CD1c-positive myeloid dendritic cell (primary cell): ENCODE measurements around the gene PIGQ.
A peak's percentile ranks its signal among the peaks of the same experiment; 100 is the strongest.

Source experiments
- DNase-seq: peaks from one replicate; pipeline ENCODE4 v3.0.0-alpha.2; 2016; ENCODE audit errors: extremely low spot score

PIGQ gene

GRCh38 chr16:555528-556473 is 14.0 kb upstream of the PIGQ start:
- DNase-seq: no peak

GRCh38 chr16:556474-557173 is 13.1 kb upstream of the PIGQ start:
- no peak for DNase-seq

- no peak for DNase-seq
Observed at GRCh38 chr16:557463-558297, 12.1 kb upstream of the PIGQ start.

DNA sequence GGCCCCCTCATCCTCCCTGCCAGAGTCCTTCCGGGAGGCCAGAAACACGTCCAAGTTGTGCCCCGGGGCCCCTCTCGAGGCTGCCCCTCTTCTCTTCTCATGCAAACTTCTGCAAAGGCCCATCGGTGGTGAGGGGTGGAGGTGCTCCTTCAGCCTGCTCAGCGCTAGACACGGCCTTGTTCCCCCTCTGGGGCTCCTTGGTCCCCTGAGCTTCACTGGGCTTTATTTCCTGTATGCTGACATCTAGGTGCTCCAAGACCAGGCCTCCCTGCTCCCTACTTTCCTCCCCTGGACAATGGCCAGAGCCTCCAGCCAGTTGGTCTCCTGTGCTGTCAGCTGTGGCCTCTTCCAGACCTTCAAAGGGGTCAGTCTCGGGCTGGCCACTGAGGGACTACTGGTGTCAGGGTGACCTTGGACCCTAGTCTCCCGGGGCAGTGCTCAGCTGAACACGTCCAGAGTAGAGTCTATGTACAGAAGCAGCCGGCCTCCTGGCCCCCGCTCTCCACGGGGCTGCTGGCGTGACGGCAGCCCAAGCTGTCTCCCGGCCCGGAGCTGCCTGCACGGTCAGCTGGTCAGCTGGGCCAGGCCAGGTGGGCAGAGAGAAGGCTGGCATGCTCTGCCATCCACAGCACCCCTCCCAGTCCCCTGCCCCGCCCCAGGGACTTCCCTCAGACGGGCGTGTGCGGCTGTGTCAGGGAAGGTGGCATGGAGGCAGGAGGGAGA is 11.3 kb upstream of the PIGQ start:
- no peak for DNase-seq

DNA sequence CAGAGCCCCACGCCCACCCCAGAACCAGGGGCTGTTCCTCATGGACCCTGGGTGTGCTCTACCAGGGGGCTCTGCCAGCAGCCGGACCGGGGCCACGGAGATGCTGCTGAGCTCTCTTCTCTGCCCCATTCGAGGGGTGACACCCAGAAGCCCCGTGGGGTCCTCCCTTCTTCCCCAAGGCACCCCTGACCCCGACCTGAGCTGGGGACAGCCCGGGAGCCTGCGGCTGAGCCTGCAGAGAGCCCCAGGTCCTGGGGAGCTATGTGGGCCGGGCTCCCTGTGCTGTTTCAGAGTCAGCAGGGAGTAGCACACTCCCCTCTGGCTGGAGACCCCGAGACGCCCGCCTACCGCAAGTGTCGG is 10.8 kb upstream of the PIGQ start:
- no peak for DNase-seq

DNA sequence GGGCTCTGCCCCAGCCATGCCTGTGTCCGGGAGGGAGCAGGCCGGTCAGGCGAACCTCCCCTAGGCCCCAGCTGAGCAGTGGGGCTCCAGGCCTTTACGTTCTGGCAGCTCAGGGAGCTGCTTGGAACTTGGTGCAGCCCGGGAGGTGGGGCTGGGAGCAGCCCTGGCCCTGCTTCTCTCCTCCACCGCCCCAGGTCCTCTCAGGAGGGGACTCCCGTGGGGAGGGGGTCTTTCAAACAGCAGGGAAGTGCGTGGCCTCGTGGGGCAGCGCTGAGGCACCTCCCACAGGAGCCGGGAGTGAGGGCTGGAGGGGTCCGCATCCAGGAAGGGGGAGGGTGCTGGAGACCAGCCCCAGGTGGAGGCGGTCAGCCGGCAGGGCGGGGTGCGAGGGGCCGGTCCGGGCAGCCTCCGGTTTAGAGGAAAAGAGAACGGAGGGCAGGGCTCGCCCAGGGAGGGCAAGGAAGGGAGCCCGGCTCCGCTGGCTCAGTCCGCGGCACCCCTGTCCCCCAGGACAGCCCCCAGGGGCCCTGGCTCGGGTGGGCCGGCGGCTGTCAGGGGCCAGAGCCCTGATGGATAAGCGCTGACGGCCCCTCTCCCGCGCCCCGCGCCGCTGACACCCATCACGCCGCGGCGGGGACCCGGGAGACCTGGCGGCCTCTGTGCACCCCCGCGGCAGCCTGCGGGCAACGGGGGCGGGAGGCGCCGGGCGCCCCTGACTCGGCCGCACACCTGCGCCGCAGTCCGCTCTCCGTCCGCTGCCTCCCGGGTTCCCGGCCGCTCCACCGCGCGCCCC is 10.2 kb upstream of the PIGQ start:
- no peak for DNase-seq

DNA sequence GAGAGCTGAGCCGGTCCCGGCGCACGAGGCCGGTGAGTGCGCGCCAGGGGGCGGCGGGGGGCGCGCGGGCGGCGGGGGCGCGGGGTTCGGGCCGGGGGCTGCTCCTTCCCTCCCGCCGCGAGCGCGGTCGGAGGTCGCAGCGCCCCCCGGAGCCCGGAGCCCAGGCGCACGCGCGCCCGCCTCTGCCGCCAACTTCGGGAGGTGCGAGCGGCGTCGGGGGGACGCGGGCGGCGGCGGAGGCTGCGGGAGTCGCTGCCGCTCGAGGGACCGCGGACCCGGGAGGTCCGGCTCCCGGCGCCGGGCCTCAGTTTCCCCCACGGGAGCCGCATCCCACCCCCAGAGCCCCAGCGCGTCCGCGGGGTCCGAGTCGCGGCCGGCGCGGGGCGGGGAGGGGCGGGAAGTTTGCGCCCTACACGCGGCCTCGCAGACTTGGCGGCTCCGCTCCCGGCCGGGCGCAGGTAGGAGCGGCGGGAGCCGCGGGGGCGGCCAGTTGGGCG is 9.5 kb upstream of the PIGQ start, which contains the start of gene PRR35:
Gene PRR35 (plus strand): TSS at position 191 of the 497 bp plus-strand sequence. CDS start 2,901 bp downstream, outside the sequence.
- DNase-seq: no peak

GRCh38 chr16:560701-561412 is 8.9 kb upstream of the PIGQ start:
- no peak for DNase-seq

DNA sequence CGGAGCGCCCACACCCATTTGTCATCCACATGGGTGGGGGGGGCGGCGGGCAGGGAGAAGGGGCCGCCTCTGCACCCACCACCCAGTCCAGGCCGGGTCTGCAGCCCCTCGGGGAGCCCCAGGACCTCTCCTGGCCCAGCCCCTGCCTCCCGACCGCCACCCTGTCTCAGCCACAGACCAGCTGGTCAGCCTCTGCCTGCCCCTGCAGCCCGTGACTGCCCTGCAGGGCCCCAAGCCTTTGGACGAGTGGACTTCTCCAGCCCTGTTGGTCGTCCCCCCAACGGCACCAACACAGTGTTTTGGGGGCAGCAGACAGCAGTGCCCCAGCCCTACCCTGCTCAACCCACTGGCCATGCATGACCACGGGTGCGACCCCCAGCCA is 8.4 kb upstream of the PIGQ start:
- DNase-seq: no peak

- no peak for DNase-seq
Observed at GRCh38 chr16:561957-562938, 7.5 kb upstream of the PIGQ start.

GRCh38 chr16:563072-563644 is 6.6 kb upstream of the PIGQ start:
- DNase-seq: no peak

DNA sequence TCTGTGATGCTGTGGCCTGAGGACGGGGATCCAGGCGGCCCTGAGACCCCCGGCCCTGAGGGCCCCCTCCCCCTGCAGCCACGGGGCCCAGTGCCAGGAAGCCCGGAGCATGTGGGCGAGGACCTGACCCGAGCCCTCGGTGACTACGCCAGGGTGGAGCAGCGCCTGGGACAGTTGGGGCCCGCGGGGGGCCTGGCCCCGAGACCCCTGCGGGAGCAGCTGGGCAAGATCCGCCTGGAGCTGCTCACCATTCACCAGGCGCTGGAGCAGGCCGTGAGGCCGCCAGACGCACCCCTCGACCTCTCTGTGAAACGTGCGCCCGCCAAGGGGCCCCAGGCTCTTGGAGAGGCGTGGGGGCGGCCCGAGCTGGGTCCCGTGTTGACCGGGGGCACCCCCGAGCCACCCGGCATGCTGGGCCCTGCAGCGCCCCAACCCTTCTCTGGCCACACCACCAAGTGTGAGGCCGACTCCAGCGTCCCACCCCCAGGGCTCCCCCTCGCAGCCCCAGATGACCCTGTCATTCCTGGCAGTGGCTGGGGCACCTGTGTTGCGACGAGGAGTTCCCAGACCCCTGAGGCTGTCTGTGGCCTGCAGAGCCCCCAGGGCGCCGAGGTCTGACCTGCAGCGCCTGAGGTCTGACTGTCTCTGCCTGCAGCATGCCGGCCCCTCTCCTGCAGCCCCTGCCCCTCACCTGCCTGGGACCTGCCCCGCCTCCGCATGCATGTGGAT is 4.9 kb upstream of the PIGQ start:
- no peak for DNase-seq

GRCh38 chr16:565419-566330 is 4.1 kb upstream of the PIGQ start:
- DNase-seq: no peak

- peak; percentile 45 for DNase-seq
Observed at GRCh38 chr16:566475-567372, 3.0 kb upstream of the PIGQ start, which contains the start of gene NHLRC4. NHLRC4 (plus strand) TSS chr16:567005; CDS start chr16:568048, 1,043 bp downstream.
